ENCODE results near the gene CDKN1C. TPM values are rescaled to one million over a fixed set of nuclear protein-coding genes. Genes with fewer than 3 reads are reported as not detected.

The CDKN1C gene
- total and polyA plus RNA-seq, 2 of the 8 experiments (the other 6 are each of a cell fraction or from before 2014, with no cell fraction given), result 12.8 to 14.1 TPM

- TF ChIP-seq NANOG (IDR thresholded peaks at IDR 0.05; ENCODE audit: insufficient read depth, low read depth, low read length, poor library complexity, severe bottlenecking) (no peak), SIX5 (IDR thresholded peaks at IDR 0.05; ENCODE audit: low read depth, low read length) (no peak), SRF (IDR thresholded peaks at IDR 0.05; ENCODE audit: low read depth, low read length) (no peak)
These were observed 2.0 kb downstream of the CDKN1C start (continued) for GRCh38 chr11:2883640-2883978.

Measured in H1 (cell line).